ENCODE results near the gene TXNL4A. TPM values are rescaled to one million over a fixed set of nuclear protein-coding genes. Genes with fewer than 3 reads are reported as not detected.

TXNL4A gene
- 63.9 and 67.8 TPM in 2 replicates for total RNA-seq
- total RNA-seq (2013) = 86.3 TPM
- 38.9 and 49.7 TPM in 2 replicates for polyA plus RNA-seq
- polyA minus RNA-seq = 16.9 and 42.0 TPM in 2 replicates

DNA sequence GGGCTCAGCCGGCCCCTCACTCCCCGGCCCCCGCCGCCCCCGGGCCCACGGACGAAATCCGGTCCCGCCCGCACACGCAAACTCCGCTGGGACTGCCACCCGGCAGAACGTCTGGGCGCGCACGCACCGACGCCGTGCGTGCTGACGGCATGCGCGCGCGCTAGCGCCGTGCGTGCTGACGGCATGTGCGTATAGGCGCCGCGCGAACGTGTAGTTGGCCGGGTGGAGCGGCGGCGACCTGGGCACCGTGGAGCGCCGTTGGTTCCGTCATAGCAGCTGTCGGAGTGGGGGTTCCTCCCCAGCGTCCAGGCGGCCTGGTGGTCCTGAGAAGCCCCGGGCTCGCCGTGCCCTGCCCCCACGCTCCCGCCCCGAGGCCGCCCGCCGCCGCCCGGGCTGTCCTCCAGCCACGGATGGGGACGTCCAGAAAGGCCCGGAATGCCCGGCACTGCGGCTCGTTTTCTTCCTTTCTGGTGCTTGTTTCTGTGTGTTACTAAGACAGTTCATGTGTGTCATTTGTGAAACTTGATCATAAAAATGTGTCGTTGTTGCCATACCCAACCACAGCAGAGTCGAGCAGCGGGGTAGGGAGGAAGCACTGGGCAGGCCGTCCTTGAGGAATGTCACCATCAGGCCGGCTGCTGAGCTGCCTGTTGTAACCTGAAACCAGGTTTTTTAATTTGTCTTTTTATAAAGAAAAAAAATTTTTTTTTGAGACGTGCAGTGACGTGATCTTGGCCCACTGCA is at the start of gene TXNL4A:
Gene TXNL4A (minus strand): TSS at position 113 of the 744 bp plus-strand sequence. CDS start 171 bp downstream, outside the sequence.
- H3K4me3 Mint-ChIP-seq = peak within 1 kb of the TSS; percentile 89
- Histone ChIP-seq H3K4me1 (ENCODE audit: control insufficient read depth in 2 of 2, insufficient read depth in 2 of 2, low read length in 2 of 2) (peaks cover 15 to 23% of the 10 kb centered on the region in 2 donors), H3K27me3 (replicated peaks in 1 of 4; ENCODE audit: control extremely low read depth in 1 of 4, control insufficient read depth in 3 of 4, insufficient read depth in 4 of 4, low read length in 3 of 4) (no peaks in the 10 kb centered on the region), H3K36me3 (replicated peaks in 1 of 2; ENCODE audit: control extremely low read depth in 1 of 2, control insufficient read depth in 1 of 2, extremely low read depth in 1 of 2, insufficient read depth in 2 of 2, low read length in 1 of 2) (peaks cover 0 to 15% of the 10 kb centered on the region in 2 experiments), H3K4me3 (ENCODE audit: control extremely low read depth in 1 of 5, extremely low read depth in 1 of 5, insufficient read depth in 1 of 5, low read depth in 2 of 5, low read length in 4 of 5) (peak within 1 kb of the TSS; percentile 75 to 91 (median 89)), H4K20me1 (ENCODE audit: control insufficient read depth, insufficient read depth, low read length, poor library complexity, severe bottlenecking) (peaks cover 42% of the 10 kb centered on the region), H3K4me2 (replicated peaks; ENCODE audit: low read depth, low read length, poor library complexity, severe bottlenecking) (peak within 1 kb of the TSS; percentile 92), H3K79me2 (ENCODE audit: control insufficient read depth, insufficient read depth, low read length) (peaks cover 47% of the 10 kb centered on the region), H3K9me3 (ENCODE audit: control extremely low read depth in 1 of 3, control insufficient read depth in 2 of 3, insufficient read depth in 1 of 3, low read length in 2 of 3) (no peaks in the 10 kb centered on the region), H3K9ac (ENCODE audit: low read length) (peak within 1 kb of the TSS; percentile 89), H2AFZ (ENCODE audit: insufficient read depth, low read depth, low read length, poor library complexity, severe bottlenecking) (peak within 1 kb of the TSS; percentile 94), H3K27ac (ENCODE audit: low read length in 2 of 2) (peak within 1 kb of the TSS; percentile 87 to 94)
- peak within 1 kb of the TSS; percentile 94 for H3K27ac Mint-ChIP-seq
- DNase-seq (peak; percentile 92), ATAC-seq (ENCODE audit: low read depth) (peak; percentile 92)
- under 1% methylated on average over 70 of the region's 71 CpGs for WGBS (ENCODE audit: insufficient coverage)
- TF ChIP-seq EZH2 (IDR thresholded peaks at IDR 0.05; ENCODE audit: borderline replicate concordance, insufficient read depth, low read depth, low read length, poor library complexity, severe bottlenecking) (no peak), CTCF (IDR thresholded peaks at IDR 0.05) (no peak)
- no peaks in the 10 kb centered on the region for H3K27me3 Mint-ChIP-seq
- no peaks in the 10 kb centered on the region for H3K9me3 Mint-ChIP-seq (ENCODE audit: insufficient read depth)
- POLR2A ChIA-PET = interaction anchor here (1.0 to 2.5 kb wide), 2 partner anchors 45 to 132 kb away, joined by 4 to 8 read pairs; partner anchors contain the start of gene RBFA
- CTCF ChIA-PET = interaction anchor here (1.0 to 1.4 kb wide), 2 partner anchors 37 kb away, joined by 3 to 4 read pairs; partner anchors contain the start of gene SLC66A2
- H3K4me1 Mint-ChIP-seq = peaks cover 32% of the 10 kb centered on the region
- intact Hi-C loops (cut with micrococcal nuclease) = loop anchor here (1.0 to 10.0 kb wide), 5 partner anchors 24 to 156 kb away; partner anchors contain the start of genes HSBP1L1 and SLC66A2

DNA sequence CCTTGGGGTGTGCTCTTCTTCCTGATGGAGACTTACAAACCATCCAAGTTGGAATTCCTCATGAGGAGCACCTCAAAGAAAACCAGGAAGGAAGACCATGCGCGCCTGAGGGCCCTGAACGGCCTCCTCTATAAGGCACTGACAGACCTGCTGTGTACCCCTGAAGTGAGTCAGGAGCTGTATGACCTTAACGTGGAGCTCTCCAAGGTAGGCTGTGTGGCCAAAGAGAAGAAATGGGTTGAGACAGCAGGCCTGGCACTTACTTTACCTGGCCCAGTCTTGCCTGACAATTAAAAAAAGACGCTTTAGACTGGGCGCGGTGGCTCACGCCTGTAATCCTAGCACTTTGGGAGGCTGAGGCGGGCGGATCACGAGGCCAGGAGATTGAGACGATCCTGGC is 48.9 kb upstream of the TXNL4A start:
- WGBS (ENCODE audit: insufficient coverage) = 96% methylated on average over 10 of the region's 12 CpGs

More for the DNA sequence above, 48.9 kb upstream of the TXNL4A start:
- POLR2A ChIA-PET = no interaction called here
- Histone ChIP-seq H3K4me2 (replicated peaks; ENCODE audit: low read depth, low read length, poor library complexity, severe bottlenecking) (no peak overlapping the region), H3K27ac (ENCODE audit: low read length in 2 of 2) (no peak overlapping the region), H4K20me1 (ENCODE audit: control insufficient read depth, insufficient read depth, low read length, poor library complexity, severe bottlenecking) (no peaks in the 10 kb centered on the region), H3K9ac (ENCODE audit: low read length) (no peak overlapping the region), H3K79me2 (ENCODE audit: control insufficient read depth, insufficient read depth, low read length) (peaks cover 15% of the 10 kb centered on the region), H3K4me1 (ENCODE audit: control insufficient read depth in 2 of 2, insufficient read depth in 2 of 2, low read length in 2 of 2) (peaks cover 15 to 20% of the 10 kb centered on the region in 2 donors), H2AFZ (ENCODE audit: insufficient read depth, low read depth, low read length, poor library complexity, severe bottlenecking) (no peak overlapping the region), H3K27me3 (replicated peaks in 1 of 4; ENCODE audit: control extremely low read depth in 1 of 4, control insufficient read depth in 3 of 4, insufficient read depth in 4 of 4, low read length in 3 of 4) (no peaks in the 10 kb centered on the region), H3K9me3 (ENCODE audit: control extremely low read depth in 1 of 3, control insufficient read depth in 2 of 3, insufficient read depth in 1 of 3, low read length in 2 of 3) (peaks cover 0 to 9% (median 0%) of the 10 kb centered on the region in 3 donors), H3K36me3 (replicated peaks in 1 of 2; ENCODE audit: control extremely low read depth in 1 of 2, control insufficient read depth in 1 of 2, extremely low read depth in 1 of 2, insufficient read depth in 2 of 2, low read length in 1 of 2) (peaks cover 0 to 7% of the 10 kb centered on the region in 2 experiments), H3K4me3 (ENCODE audit: control extremely low read depth in 1 of 5, extremely low read depth in 1 of 5, insufficient read depth in 1 of 5, low read depth in 2 of 5, low read length in 4 of 5) (no peak overlapping the region)
- H3K27me3 Mint-ChIP-seq = no peaks in the 10 kb centered on the region
- DNase-seq = no peak
- intact Hi-C loops (cut with micrococcal nuclease) = loop anchor here (10.0 kb wide), 1 partner anchor 242 kb away; the partner anchor contains the start of gene KCNG2
- H3K4me1 Mint-ChIP-seq = peaks cover 19% of the 10 kb centered on the region
- CTCF ChIA-PET = no interaction called here
- H3K9me3 Mint-ChIP-seq (ENCODE audit: insufficient read depth) = no peaks in the 10 kb centered on the region
- no peak overlapping the region for H3K27ac Mint-ChIP-seq
- TF ChIP-seq EZH2 (IDR thresholded peaks at IDR 0.05; ENCODE audit: borderline replicate concordance, insufficient read depth, low read depth, low read length, poor library complexity, severe bottlenecking) (no peak), CTCF (IDR thresholded peaks at IDR 0.05) (no peak)
- H3K4me3 Mint-ChIP-seq = no peak overlapping the region
- ATAC-seq (ENCODE audit: low read depth) = no peak

All from B cell (primary cell).